Measurements from ENCODE around the gene VANGL2.
A peak's percentile ranks its signal among the peaks of the same experiment; 100 is the strongest.

Gene VANGL2

GRCh38 chr1:160427625-160428024, 27.3 kb downstream of the VANGL2 start:
- DNase-seq (ENCODE audit: low spot score) (no peak), FAIRE-seq (no peak)

- no peak for FAIRE-seq
Observed at GRCh38 chr1:160428053-160428452, 27.7 kb downstream of the VANGL2 start.

GRCh38 chr1:160428655-160429054, 28.3 kb downstream of the VANGL2 start:
- peak; percentile 46 for DNase-seq (ENCODE audit: low spot score)
- no peak for FAIRE-seq

More at GRCh38 chr1:160428053-160428452, 27.7 kb downstream of the VANGL2 start:
- DNase-seq (ENCODE audit: low spot score), result no peak

- DNase-seq (ENCODE audit: low spot score) (no peak), FAIRE-seq (no peak)
Observed at GRCh38 chr1:160429125-160429561, 28.8 kb downstream of the VANGL2 start.

GRCh38 chr1:160429702-160430535, 29.6 kb downstream of the VANGL2 start:
- DNase-seq (ENCODE audit: low spot score), result no peak
- FAIRE-seq, result no peak

DNA sequence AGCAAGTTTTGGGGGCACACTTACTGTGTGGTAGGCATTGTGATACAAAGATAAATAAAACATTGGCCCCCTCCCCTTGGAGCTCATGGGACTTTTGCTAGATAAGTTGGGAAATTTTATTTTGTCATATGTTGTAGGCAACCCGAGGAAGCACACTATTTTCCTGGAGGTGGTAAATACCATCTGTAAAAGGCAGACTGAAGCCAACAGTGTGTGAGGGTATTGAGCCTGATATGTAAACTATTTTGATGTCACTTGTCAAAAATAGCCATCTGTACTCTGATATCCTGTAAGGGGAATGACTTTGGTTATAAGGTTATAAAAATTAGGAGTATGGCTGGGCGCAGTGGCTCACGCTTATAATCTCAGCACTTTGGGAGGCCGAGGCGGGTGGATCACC, 30.6 kb downstream of the VANGL2 start:
- DNase-seq (ENCODE audit: low spot score) (no peak), FAIRE-seq (no peak)

GRCh38 chr1:160431571-160431970, 31.2 kb downstream of the VANGL2 start:
- DNase-seq (ENCODE audit: low spot score), result no peak

DNA sequence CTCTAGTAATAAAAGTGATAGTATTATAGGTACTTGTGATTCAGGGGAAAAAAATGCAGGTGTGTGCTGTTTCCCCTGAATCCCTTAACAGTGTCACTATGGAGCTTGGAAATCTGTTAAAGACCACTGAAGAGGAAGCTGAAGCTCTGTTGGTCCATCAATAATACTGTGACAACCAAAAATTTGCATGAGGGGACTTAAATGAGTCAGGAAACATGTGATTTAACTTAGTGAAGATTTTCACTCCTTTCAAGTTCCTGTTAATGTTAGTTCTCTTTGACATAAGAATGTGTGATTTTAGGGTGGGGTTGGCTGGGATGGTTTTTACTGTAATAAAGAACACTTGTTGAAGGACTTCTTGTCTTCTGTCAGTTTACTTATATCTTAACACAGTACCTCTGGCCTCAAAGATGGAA, 32.0 kb downstream of the VANGL2 start:
- no peak for FAIRE-seq
- DNase-seq (ENCODE audit: low spot score), result no peak

More at GRCh38 chr1:160431571-160431970, 31.2 kb downstream of the VANGL2 start:
- no peak for FAIRE-seq

DNA sequence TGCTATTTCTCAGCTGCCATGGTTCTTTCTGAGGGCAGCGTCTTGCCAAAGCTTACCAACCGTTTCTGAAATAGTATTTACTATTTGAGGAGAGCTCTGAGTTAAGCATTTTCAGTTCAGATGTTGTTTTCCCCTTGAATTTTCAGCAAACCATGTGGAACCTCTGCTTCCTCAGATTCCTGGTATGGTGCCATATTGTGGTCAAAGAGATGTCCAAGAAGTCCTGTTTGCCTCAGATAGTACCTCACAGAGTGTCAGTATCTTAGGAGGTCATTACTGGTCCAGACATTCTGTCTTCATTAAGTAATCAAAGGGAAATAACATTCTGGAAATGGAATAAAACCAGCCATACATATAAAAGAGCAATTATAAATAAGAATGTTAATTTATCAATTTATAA, 36.6 kb downstream of the VANGL2 start:
- FAIRE-seq, result no peak
- no peak for DNase-seq (ENCODE audit: low spot score)

DNA sequence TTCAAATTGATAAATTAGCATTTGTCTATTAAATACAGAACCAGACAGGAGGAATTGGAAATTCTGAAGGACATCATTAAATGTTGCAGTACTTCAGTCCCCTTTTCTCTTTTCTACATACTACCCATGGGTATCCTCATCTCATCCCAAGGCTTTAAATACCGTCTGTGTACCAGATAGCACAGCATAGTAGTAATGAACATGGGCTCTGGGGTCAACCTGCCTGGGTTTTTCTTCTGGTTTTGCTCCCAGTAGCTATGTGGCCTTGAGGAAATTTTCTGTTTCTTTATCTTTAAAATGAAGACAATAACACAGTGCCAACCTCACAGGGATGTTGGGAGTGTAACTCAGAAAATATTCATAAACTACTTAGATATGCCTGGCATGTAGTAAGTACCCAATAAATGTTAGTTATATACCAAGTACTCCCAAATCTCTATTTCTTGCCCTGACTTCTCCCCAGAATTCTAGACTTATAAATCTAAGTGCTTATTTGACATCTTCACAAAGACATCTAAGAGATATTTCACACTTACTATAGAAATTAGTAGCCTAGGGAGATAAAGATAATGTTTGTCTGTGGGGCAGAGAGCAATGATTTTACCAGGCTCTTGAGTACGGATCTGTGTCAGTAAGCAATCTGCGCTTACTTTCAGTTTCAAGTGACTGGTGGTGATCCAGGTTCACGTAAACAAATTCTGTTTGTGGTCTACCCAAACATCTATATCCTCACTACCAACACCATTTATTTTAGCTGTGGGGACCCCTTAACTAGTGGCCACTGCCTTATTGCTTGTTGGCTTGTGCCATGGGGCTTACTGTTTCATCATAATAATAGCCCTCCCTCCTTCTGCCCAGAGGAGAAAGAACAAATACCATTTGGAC, 37.3 kb downstream of the VANGL2 start:
- FAIRE-seq (no peak), DNase-seq (ENCODE audit: low spot score) (no peak)

DNA sequence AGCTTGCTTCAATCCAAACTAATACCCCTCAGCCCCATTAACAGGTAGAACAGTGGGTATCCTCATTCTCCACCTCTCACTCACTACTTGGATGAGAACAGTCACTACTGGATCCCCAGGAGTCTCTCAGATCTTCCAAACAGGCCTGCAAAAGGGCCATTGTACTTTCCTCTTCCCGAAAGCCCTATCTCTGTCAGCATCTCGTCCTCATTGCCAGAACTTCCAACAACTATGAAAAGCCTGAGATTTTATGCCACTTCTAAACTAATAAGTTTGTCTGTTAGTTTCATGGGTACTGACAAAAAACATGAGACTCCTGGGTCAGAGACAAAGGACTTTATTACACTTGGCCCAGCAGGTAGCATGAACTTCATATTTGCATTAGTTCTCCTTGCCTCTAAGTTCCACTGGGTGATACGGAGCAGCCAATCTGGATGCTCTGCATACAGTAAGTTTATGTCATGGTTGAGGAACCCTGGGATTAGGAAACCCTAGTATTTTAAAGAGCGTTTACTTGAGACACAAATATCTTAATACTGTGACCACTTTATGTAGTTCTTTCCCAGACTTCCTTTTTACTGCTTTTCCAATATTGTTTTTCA, 38.1 kb downstream of the VANGL2 start:
- FAIRE-seq, result no peak

DNA sequence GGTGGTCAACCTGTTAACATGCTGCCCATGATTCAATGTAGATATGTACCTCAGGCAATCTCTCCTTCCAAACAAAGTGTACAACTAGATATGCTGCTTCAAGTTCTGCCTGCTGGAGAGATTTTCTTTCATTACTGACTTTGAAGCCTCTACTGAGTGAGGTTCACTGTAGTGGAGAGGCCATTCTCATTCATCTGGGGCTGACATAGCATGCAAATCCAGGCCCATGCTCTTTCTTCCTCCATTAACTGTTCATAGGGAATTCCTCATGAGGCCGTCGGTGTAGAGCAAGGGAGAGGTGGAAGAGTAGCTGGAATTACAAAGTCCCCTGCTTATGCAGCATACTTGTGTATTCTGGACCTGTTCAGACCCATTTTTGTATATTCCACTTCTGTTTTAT, 38.6 kb downstream of the VANGL2 start:
- FAIRE-seq (no peak), DNase-seq (ENCODE audit: low spot score) (no peak)

More for the DNA sequence above, 38.1 kb downstream of the VANGL2 start:
- DNase-seq (ENCODE audit: low spot score), result no peak

GRCh38 chr1:160439718-160440117, 39.4 kb downstream of the VANGL2 start:
- DNase-seq (ENCODE audit: low spot score), result no peak
- no peak for FAIRE-seq

- DNase-seq (ENCODE audit: low spot score), result no peak
- no peak for FAIRE-seq
Observed at GRCh38 chr1:160446945-160447600, 46.7 kb downstream of the VANGL2 start.

DNA sequence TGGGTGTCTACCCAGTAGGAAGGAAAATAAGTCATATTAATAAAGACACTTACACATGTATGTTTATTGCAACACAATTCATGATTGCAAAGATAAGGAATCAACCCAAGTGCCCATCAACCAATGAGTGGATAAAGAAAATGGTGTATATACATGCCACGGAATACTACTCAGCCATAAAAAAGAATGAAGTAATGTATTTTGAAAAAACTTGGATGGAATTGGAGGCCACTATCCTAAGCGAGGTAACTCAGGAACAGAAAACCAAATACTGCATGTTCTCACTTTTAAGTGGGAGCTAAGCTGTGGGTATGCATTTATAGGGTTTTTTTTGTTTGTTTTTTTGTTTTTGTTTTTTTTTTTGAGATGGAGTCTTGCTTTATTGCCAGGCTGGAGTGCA, 49.1 kb downstream of the VANGL2 start:
- no peak for FAIRE-seq

GRCh38 chr1:160451119-160451858, 50.9 kb downstream of the VANGL2 start:
- FAIRE-seq (no peak), DNase-seq (ENCODE audit: low spot score) (no peak)

More for the DNA sequence above, 49.1 kb downstream of the VANGL2 start:
- DNase-seq (ENCODE audit: low spot score), result no peak

DNA sequence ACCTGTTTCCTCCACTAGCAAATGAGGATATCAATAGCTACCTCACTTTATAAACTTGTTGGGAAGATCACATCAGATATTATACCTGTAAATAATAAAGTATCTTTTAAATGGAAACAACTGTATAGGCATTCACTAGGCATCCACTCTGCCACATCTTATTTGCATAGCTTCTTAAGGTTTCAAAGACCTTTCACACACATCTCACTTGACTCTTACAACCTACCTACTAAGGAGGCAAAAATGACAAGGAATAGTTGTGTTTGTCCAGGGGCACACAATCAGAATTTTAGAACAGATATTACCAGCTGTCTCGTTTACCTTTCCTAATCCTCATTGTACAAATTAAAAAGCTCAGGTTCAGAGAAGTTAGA, 51.5 kb downstream of the VANGL2 start:
- DNase-seq (ENCODE audit: low spot score) (no peak), FAIRE-seq (no peak)

DNA sequence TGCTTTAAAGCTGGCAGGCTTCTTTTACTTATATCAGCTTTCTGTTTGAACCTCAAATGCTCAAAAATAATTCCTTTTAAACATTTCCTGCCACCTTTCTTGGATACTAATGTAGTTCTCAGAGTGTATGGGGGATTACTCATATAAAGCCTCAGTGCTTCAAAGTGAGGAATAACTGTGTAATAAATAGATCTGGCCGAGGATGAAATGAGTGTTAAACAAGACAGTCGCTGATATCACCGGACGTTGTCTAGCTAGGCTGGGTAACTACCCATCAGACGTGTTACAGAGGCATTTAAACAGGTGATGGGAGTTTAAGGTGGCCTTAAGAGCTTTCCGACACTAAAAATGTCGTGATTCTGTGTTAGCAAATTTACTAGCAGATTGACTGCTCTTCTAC, 53.1 kb downstream of the VANGL2 start:
- FAIRE-seq, result no peak

DNA sequence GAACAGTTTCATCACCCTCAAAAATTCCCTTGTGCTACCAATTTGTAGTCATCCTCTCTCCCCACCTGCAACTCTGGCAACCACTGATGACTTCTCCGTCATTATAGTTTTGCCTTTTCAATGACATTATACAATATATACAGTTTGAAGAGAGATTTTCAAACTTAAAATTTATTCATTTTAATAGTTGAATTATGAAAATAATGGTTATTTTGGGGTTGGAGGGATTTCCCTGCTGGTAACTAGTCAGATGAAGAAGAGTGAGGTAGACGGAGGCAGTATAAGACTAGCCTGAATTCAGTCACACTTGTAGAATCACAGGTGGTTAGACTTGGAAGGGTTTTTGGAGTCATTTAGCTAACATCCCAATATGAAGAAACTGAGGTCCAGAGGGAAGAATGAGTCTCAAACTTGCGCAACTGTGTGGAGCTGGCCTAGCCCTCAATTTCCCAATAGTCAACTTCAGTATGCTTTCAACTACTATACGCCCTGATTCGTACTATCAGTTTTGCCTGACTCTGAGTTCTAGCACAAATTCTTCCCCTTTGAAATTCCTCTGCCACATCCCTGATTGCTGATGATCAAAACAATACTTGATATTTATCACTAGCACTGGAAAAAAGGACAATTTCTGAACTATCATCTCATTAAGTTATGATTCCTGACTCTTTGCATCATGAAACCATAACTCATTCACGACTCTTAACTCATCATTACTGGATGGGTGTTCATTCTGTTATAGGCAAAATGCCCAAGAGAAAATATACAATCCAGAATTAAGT, 54.2 kb downstream of the VANGL2 start:
- no peak for FAIRE-seq

More for the DNA sequence above, 53.1 kb downstream of the VANGL2 start:
- DNase-seq (ENCODE audit: low spot score), result no peak

GRCh38 chr1:160455153-160455517, 54.8 kb downstream of the VANGL2 start:
- FAIRE-seq (no peak), DNase-seq (ENCODE audit: low spot score) (no peak)

More for the DNA sequence above, 54.2 kb downstream of the VANGL2 start:
- no peak for DNase-seq (ENCODE audit: low spot score)
